HepG2 (cell line): ENCODE measurements around the gene UNC93A. TPM values are rescaled to one million over a fixed set of nuclear protein-coding genes. Genes with fewer than 3 reads are reported as not detected.
A peak's percentile ranks its signal among the peaks of the same experiment; 100 is the strongest.

Experiments
- AGO1 ChIP-seq: fragments of 200-400 bp; formaldehyde crosslinking; IDR thresholded peaks from 2 replicates; pipeline ENCODE4 v1.6.1; 2017; ENCODE audit warnings: mild to moderate bottlenecking, low read depth, low read length, moderate library complexity; ENCODE audit not compliant: poor library complexity, severe bottlenecking
- CHD2 ChIP-seq: IDR thresholded peaks from 2 replicates; pipeline ENCODE4 v1.6.1; 2011; ENCODE audit warnings: low read depth, low read length, improper control_type of control experiment
- EEA1 ChIP-seq: sonication (generic); formaldehyde crosslinking; IDR thresholded peaks from 2 replicates; pipeline ENCODE4 v1.5.1; 2020; ENCODE audit warnings: mild to moderate bottlenecking, missing genetic modification reagents, borderline replicate concordance
- HIC2 ChIP-seq: sonication (generic); formaldehyde crosslinking; IDR thresholded peaks from 2 replicates; pipeline ENCODE4 v1.9.0; 2022; ENCODE audit warnings: low read depth, missing genetic modification reagents
- NFATC3 ChIP-seq: sonication (generic); formaldehyde crosslinking; IDR thresholded peaks from 2 replicates; pipeline ENCODE4 v1.5.1; 2020; ENCODE audit warnings: mild to moderate bottlenecking, missing genetic modification reagents
- NFIC ChIP-seq: IDR thresholded peaks from 2 replicates; pipeline ENCODE4 v1.6.1; 2012; ENCODE audit warnings: mild to moderate bottlenecking, low read length, inconsistent platforms
- NFYB ChIP-seq: sonication (generic); formaldehyde crosslinking; IDR thresholded peaks from 2 replicates; pipeline ENCODE4 v1.4.0; 2020; ENCODE audit warnings: missing genetic modification reagents
- NONO ChIP-seq, 2 experiments: fragments of 450-650 bp in 1 of 2; sonication (generic) in 1 of 2; formaldehyde crosslinking in 1 of 2; IDR thresholded peaks in 1 of 2; conservative IDR thresholded peaks in 1 of 2; 2 replicates each; pipeline versions ENCODE4 v1.6.1 to v1.8.0; 2017 to 2022; ENCODE audit warnings: mild to moderate bottlenecking in 1 of 2, missing genetic modification reagents in 1 of 2, moderate library complexity in 1 of 2
- POLR2AphosphoS2 ChIP-seq: IDR thresholded peaks from 2 replicates; pipeline ENCODE4 v1.6.1; 2011; ENCODE audit warnings: low read depth, low read length, improper control_type of control experiment
- TFDP1 ChIP-seq: IDR thresholded peaks from 2 replicates; pipeline ENCODE4 v1.6.1; 2016; ENCODE audit warnings: missing compliant biosample characterization, missing genetic modification reagents, borderline replicate concordance
- TMF1 ChIP-seq: sonication (generic); formaldehyde crosslinking; IDR thresholded peaks from 2 replicates; pipeline ENCODE4 v1.8.1; 2022; ENCODE audit warnings: low read depth, missing genetic modification reagents
- ZNF251 ChIP-seq: sonication (generic); formaldehyde crosslinking; IDR thresholded peaks from 2 replicates; pipeline ENCODE4 v1.9.0; 2021; ENCODE audit warnings: mild to moderate bottlenecking, missing genetic modification reagents
- ZNF296 ChIP-seq: sonication (generic); formaldehyde crosslinking; conservative IDR thresholded peaks from 2 replicates; pipeline ENCODE4 v1.5.0; 2020; ENCODE audit warnings: mild to moderate bottlenecking, missing genetic modification reagents
- ZNF512B ChIP-seq: sonication (generic); formaldehyde crosslinking; IDR thresholded peaks from 2 replicates; pipeline ENCODE4 v1.5.1; 2020; ENCODE audit warnings: missing genetic modification reagents, mild to moderate bottlenecking, borderline replicate concordance
- ZNF570 ChIP-seq: sonication (generic); formaldehyde crosslinking; IDR thresholded peaks from 2 replicates; pipeline ENCODE4 v1.4.0; 2020; ENCODE audit warnings: mild to moderate bottlenecking, missing genetic modification reagents, borderline replicate concordance
- ZNF605 ChIP-seq: sonication (generic); formaldehyde crosslinking; IDR thresholded peaks from 2 replicates; pipeline ENCODE4 v1.8.0; 2022; ENCODE audit warnings: mild to moderate bottlenecking, missing genetic modification reagents
- ZNF616 ChIP-seq: sonication (generic); formaldehyde crosslinking; IDR thresholded peaks from 2 replicates; pipeline ENCODE4 v1.5.0; 2020; ENCODE audit warnings: low read depth, mild to moderate bottlenecking, missing genetic modification reagents
- ZNF660 ChIP-seq: sonication (generic); formaldehyde crosslinking; IDR thresholded peaks from 2 replicates; pipeline ENCODE4 v1.5.1; 2020; ENCODE audit warnings: mild to moderate bottlenecking, low read depth, missing genetic modification reagents, borderline replicate concordance
- ZNF678 ChIP-seq: sonication (generic); formaldehyde crosslinking; IDR thresholded peaks from 2 replicates; pipeline ENCODE4 v1.4.0; 2020; ENCODE audit warnings: mild to moderate bottlenecking, missing genetic modification reagents
- ZNF766 ChIP-seq: sonication (generic); formaldehyde crosslinking; IDR thresholded peaks from 2 replicates; pipeline ENCODE4 v1.5.0; 2020; ENCODE audit warnings: missing genetic modification reagents, borderline replicate concordance
- ZNF768 ChIP-seq: sonication (generic); formaldehyde crosslinking; IDR thresholded peaks from 2 replicates; pipeline ENCODE4 v1.4.0; 2020; ENCODE audit warnings: missing genetic modification reagents
- ZNF775 ChIP-seq: sonication (generic); formaldehyde crosslinking; IDR thresholded peaks from 2 replicates; pipeline ENCODE4 v1.4.0; 2020; ENCODE audit warnings: missing genetic modification reagents, mild to moderate bottlenecking, moderate library complexity, borderline replicate concordance
- ZNF816 ChIP-seq: sonication (generic); formaldehyde crosslinking; IDR thresholded peaks from 2 replicates; pipeline ENCODE4 v1.8.0; 2022; ENCODE audit warnings: missing genetic modification reagents, mild to moderate bottlenecking, borderline replicate concordance
- ZNF891 ChIP-seq: sonication (generic); formaldehyde crosslinking; IDR thresholded peaks from 2 replicates; pipeline ENCODE4 v1.5.0; 2020; ENCODE audit warnings: mild to moderate bottlenecking, missing genetic modification reagents
- polyA plus RNA-seq, 8 experiments: library from polyadenylated mRNA; depleted of rRNA in 3 of 8; stranded (reverse) in 7 of 8; unstranded in 1 of 8; fragments of >200 nt; fragmentation: Illumina TruSeq in 4 of 8; extraction: Trizol in 4 of 8; gene quantifications; 2 replicates each; pipeline versions ENCODE4 v1.2.1 to v1.2.3, GENCODE V29; 2011 to 2016; ENCODE audit warnings: low read depth in 4 of 8, missing spikeins in 1 of 8, mixed read lengths in 1 of 8; ENCODE audit not compliant: insufficient read depth in 1 of 8
- total RNA-seq, 5 experiments: library from RNA; depleted of rRNA; stranded (reverse); fragments of >200 nt; fragmentation: Illumina TruSeq; extraction: Trizol; gene quantifications; 2 replicates each; pipeline ENCODE4 v1.2.3, GENCODE V29; 2016; ENCODE audit warnings: low read depth in 1 of 5

Gene UNC93A
- total and polyA plus RNA-seq, 2 of the 13 experiments (the other 11 are each of a cell fraction or from before 2014, with no cell fraction given): 11.0 to 42.7 TPM

- TF ChIP-seq ZNF768 (CRISPR knock-in tag) (peak; percentile 92; the same call in 1 of the 2 replicates), ZNF891 (CRISPR knock-in tag) (no peak; the same call in 1 of the 2 replicates), ZNF570 (CRISPR knock-in tag) (no peak), ZNF816 (peak; percentile 19; the same call in 1 of the 2 replicates), ZNF605 (peak; percentile 80), TMF1 (CRISPR knock-in tag) (peak; percentile 85; the same call in 1 of the 2 replicates), ZNF775 (CRISPR knock-in tag) (0 out of 2 replicates have a peak, but pooled peaks have one; percentile 42), HIC2 (CRISPR knock-in tag) (peak; percentile 76), ZNF660 (CRISPR knock-in tag) (no peak), AGO1 (peak; percentile 66), ZNF251 (CRISPR knock-in tag) (no peak), EEA1 (no peak; the same call in 1 of the 2 replicates), ZNF678 (CRISPR knock-in tag) (peak; percentile 39; the same call in 1 of the 2 replicates), ZNF766 (peak; percentile 30; the same call in 1 of the 2 replicates), ZNF296 (CRISPR knock-in tag) (0 out of 2 replicates have a peak, but pooled peaks have one; percentile 19), ZNF616 (CRISPR knock-in tag) (no peak), ZNF512B (peak; percentile 95), CHD2 (0 out of 2 replicates have a peak, but pooled peaks have one; percentile 9), NFIC (peak; percentile 74; the same call in 1 of the 2 replicates), NFATC3 (CRISPR knock-in tag) (0 out of 2 replicates have a peak, but pooled peaks have one; percentile 23), POLR2AphosphoS2 (no peak), NFYB (CRISPR knock-in tag) (no peak), NONO (IDR thresholded peaks at IDR 0.05) (no peak), NONO (CRISPR knock-in tag; conservative IDR thresholded peaks at IDR 0.05) (peak; percentile 95), TFDP1 (CRISPR knock-in tag) (peak; percentile 86)
These were observed 22.3 kb upstream of the UNC93A start (continued) for GRCh38 chr6:167268683-167269280.
